GM23338 (cell line): ENCODE measurements around the gene TSPAN32.

Experiments
- CREB1 ChIP-seq: fragments of 250-450 bp; sonication (Bioruptor Pico); IDR thresholded peaks from 2 replicates; pipeline ENCODE4 v1.5.0; 2020; ENCODE audit warnings: low read depth, mild to moderate bottlenecking, moderate library complexity
- CTCF ChIP-seq, 2 experiments: fragments of 200-600 bp in 1 of 2; sonication (generic) in 1 of 2; conservative IDR thresholded peaks; 2 replicates each; pipeline versions ENCODE4 v1.5.1 to v1.6.1; 2016 to 2017; ENCODE audit warnings: antibody characterized with exemption in 2 of 2, low read depth in 2 of 2, mild to moderate bottlenecking in 2 of 2, moderate library complexity in 1 of 2
- EZH2 ChIP-seq: fragments of 200-600 bp; sonication (generic); IDR thresholded peaks from one replicate; pipeline ENCODE4 v1.8.0; 2017; ENCODE audit warnings: antibody characterized with exemption, mild to moderate bottlenecking, low read depth; ENCODE audit not compliant: unreplicated experiment
- EZH2phosphoT487 ChIP-seq: fragments of 200-600 bp; sonication (generic); IDR thresholded peaks from one replicate; pipeline ENCODE4 v1.8.1; 2018; ENCODE audit warnings: antibody characterized with exemption; ENCODE audit not compliant: unreplicated experiment
- NANOG ChIP-seq: IDR thresholded peaks from 2 replicates; pipeline ENCODE4 v1.6.1; 2016; ENCODE audit warnings: antibody characterized with exemption, borderline replicate concordance
- POLR2AphosphoS5 ChIP-seq: IDR thresholded peaks from 2 replicates; pipeline ENCODE4 v1.6.1; 2016; ENCODE audit warnings: antibody characterized with exemption, low read depth
- REST ChIP-seq: IDR thresholded peaks from one replicate; pipeline ENCODE4 v1.6.1; 2018; ENCODE audit warnings: antibody characterized with exemption; ENCODE audit not compliant: unreplicated experiment

- no peak for TF ChIP-seq CTCF (conservative IDR thresholded peaks at IDR 0.05; ENCODE audit: low read depth in 2 of 2)
- no peak for TF ChIP-seq REST
- TF ChIP-seq EZH2: no peak
- TF ChIP-seq CREB1: no peak
- TF ChIP-seq POLR2AphosphoS5: no peak
- TF ChIP-seq EZH2phosphoT487: no peak
- no peak for TF ChIP-seq NANOG
Measured at GRCh38 chr11:2316963-2317244, 15.1 kb downstream of the TSPAN32 start.
